Measurements from ENCODE around the gene DDX6.
"Not testable (repeated sequence)": the region's sequence is repeated elsewhere in the genome, so short reads cannot be mapped to it uniquely, and the experiment has no call there.

Gene DDX6

GRCh38 chr11:118783724-118784495, 7.1 kb downstream of the DDX6 start:
- CTCF ChIA-PET, result interaction anchor here (0.7 to 1.5 kb wide), 4 partner anchors 9 to 173 kb away, joined by 3 to 5 read pairs (median 3); no protein-coding TSS in a partner anchor
- DNase-seq (ENCODE audit: low read depth, low spot score), result no peak
- no peak overlapping the region for H3K4me3 ChIP-seq (ENCODE audit: low read depth, low read length)
- POLR2A ChIA-PET, result no interaction called here
- no peak for TF ChIP-seq CTCF (IDR thresholded peaks at IDR 0.05; ENCODE audit: insufficient read depth, low read length, missing control alignments)

- POLR2A ChIA-PET; DNase-seq (ENCODE audit: low read depth, low spot score); CTCF ChIA-PET; H3K4me3 ChIP-seq (ENCODE audit: low read depth, low read length): not testable (repeated sequence)
These were observed 7.6 kb downstream of the DDX6 start for GRCh38 chr11:118783324-118783723.

GRCh38 chr11:118778898-118779297, 12.1 kb downstream of the DDX6 start:
- CTCF ChIA-PET, result no interaction called here
- no peak for TF ChIP-seq CTCF (IDR thresholded peaks at IDR 0.05; ENCODE audit: insufficient read depth, low read length, missing control alignments)
- no peak for DNase-seq (ENCODE audit: low read depth, low spot score)
- no peak overlapping the region for H3K4me3 ChIP-seq (ENCODE audit: low read depth, low read length)
- POLR2A ChIA-PET, result no interaction called here

GRCh38 chr11:118774032-118774431, 16.9 kb downstream of the DDX6 start:
- ChIA-PET POLR2A (no interaction called here), CTCF (interaction anchor here (0.7 to 1.3 kb wide), 4 partner anchors 8 to 19 kb away, joined by 3 to 4 read pairs (median 3); partner anchors contain the start of gene DDX6)
- no peak for TF ChIP-seq CTCF (IDR thresholded peaks at IDR 0.05; ENCODE audit: insufficient read depth, low read length, missing control alignments)
- no peak for DNase-seq (ENCODE audit: low read depth, low spot score)
- H3K4me3 ChIP-seq (ENCODE audit: low read depth, low read length), result no peak overlapping the region

- ChIA-PET POLR2A (no interaction called here), CTCF (interaction anchor here (1.0 to 3.4 kb wide), 5 partner anchors 18 to 186 kb away, joined by 4 to 12 read pairs (median 5); no protein-coding TSS in a partner anchor)
- H3K4me3 ChIP-seq (ENCODE audit: low read depth, low read length), result no peak overlapping the region
- no peak for DNase-seq (ENCODE audit: low read depth, low spot score)
- no peak for TF ChIP-seq CTCF (IDR thresholded peaks at IDR 0.05; ENCODE audit: insufficient read depth, low read length, missing control alignments)
These were observed 19.2 kb downstream of the DDX6 start for GRCh38 chr11:118771547-118772288.

GRCh38 chr11:118768690-118769089, 22.3 kb downstream of the DDX6 start:
- H3K4me3 ChIP-seq (ENCODE audit: low read depth, low read length), result no peak overlapping the region
- CTCF ChIA-PET, result interaction anchor here (0.6 to 1.4 kb wide), 4 partner anchors 12 to 570 kb away, joined by 3 to 5 read pairs (median 4); no protein-coding TSS in a partner anchor
- no peak for DNase-seq (ENCODE audit: low read depth, low spot score)
- TF ChIP-seq CTCF (IDR thresholded peaks at IDR 0.05; ENCODE audit: insufficient read depth, low read length, missing control alignments), result no peak
- POLR2A ChIA-PET, result no interaction called here

Measured in AG04449 (cell line).